WTC11 (cell line): Measurements from ENCODE around the gene XRCC2. TPM values are rescaled to one million over a fixed set of nuclear protein-coding genes. Genes with fewer than 3 reads are reported as not detected.

Experiments
- ATAC-seq: fragments of 200-7000 bp; cut with Tn5 transposase; 2 replicates; pipeline ENCODE4 v1.10.0; 2021; ENCODE audit warnings: mild to moderate bottlenecking, moderate library complexity
- CTCF ChIA-PET: fragments of 300-600 bp; sonication (Branson Sonifier 250); formaldehyde crosslinking; loops from one replicate; lab custom pipeline; 2021; ENCODE audit warnings: antibody characterized with exemption; lab: Charles Lee
- POLR2A ChIA-PET: fragments of 350-600 bp; sonication (Branson Sonifier 250); formaldehyde crosslinking; loops from one replicate; lab custom pipeline; 2021; ENCODE audit warnings: antibody characterized with exemption; lab: Charles Lee
- DNase-seq: peaks from one replicate; pipeline ENCODE4 v3.0.0; 2021; ENCODE audit warnings: low spot score
- H3K27ac Mint-ChIP-seq: 2 replicates; pipeline ENCODE4 v1.8.0; 2021; ENCODE audit warnings: mixed read lengths
- H3K27me3 Mint-ChIP-seq: 2 replicates; pipeline ENCODE4 v1.8.0; 2021; ENCODE audit warnings: low read depth, mild to moderate bottlenecking, moderate library complexity, mixed read lengths
- H3K36me3 Mint-ChIP-seq: 2 replicates; pipeline ENCODE4 v1.8.0; 2021; ENCODE audit warnings: mixed read lengths
- H3K4me1 Mint-ChIP-seq: 2 replicates; pipeline ENCODE4 v1.8.0; 2022; ENCODE audit warnings: mixed read lengths
- H3K4me3 Mint-ChIP-seq: 2 replicates; pipeline ENCODE4 v1.8.0; 2021; ENCODE audit warnings: mild to moderate bottlenecking, moderate library complexity, mixed read lengths
- H3K9me3 Mint-ChIP-seq: 2 replicates; pipeline ENCODE4 v1.8.0; 2021; ENCODE audit warnings: mixed read lengths
- EMX1 ChIP-seq: fragments of 250-450 bp; sonication (Bioruptor Pico); IDR thresholded peaks from 2 replicates; pipeline ENCODE4 v1.8.0; 2021; ENCODE audit warnings: mild to moderate bottlenecking
- ERG ChIP-seq: fragments of 250-450 bp; sonication (Bioruptor Pico); IDR thresholded peaks from 2 replicates; pipeline ENCODE4 v1.8.0; 2021; ENCODE audit warnings: mild to moderate bottlenecking
- GRHL2 ChIP-seq: fragments of 250-450 bp; sonication (Bioruptor Pico); IDR thresholded peaks from 2 replicates; pipeline ENCODE4 v1.8.0; 2022; ENCODE audit warnings: mild to moderate bottlenecking, moderate library complexity; ENCODE audit not compliant: insufficient replicate concordance, severe bottlenecking
- JUN ChIP-seq: sonication (generic); formaldehyde crosslinking; IDR thresholded peaks from 2 replicates; pipeline ENCODE4 v1.8.0; 2023; ENCODE audit warnings: mild to moderate bottlenecking, missing genetic modification reagents
- KAT7 ChIP-seq: sonication (generic); formaldehyde crosslinking; IDR thresholded peaks from 2 replicates; pipeline ENCODE4 v1.8.1; 2023; ENCODE audit warnings: missing genetic modification reagents, mild to moderate bottlenecking, borderline replicate concordance
- NFATC4 ChIP-seq: fragments of 250-450 bp; sonication (Bioruptor Pico); IDR thresholded peaks from 2 replicates; pipeline ENCODE4 v1.9.0; 2021; ENCODE audit warnings: mild to moderate bottlenecking
- NR1H2 ChIP-seq: sonication (generic); formaldehyde crosslinking; IDR thresholded peaks from 2 replicates; pipeline ENCODE4 v1.9.0; 2021; ENCODE audit warnings: mild to moderate bottlenecking, moderate library complexity, missing genetic modification reagents
- PRDM15 ChIP-seq: sonication (generic); formaldehyde crosslinking; IDR thresholded peaks from 2 replicates; pipeline ENCODE4 v1.8.0; 2022; ENCODE audit warnings: missing genetic modification reagents
- PREB ChIP-seq: sonication (generic); formaldehyde crosslinking; IDR thresholded peaks from 2 replicates; pipeline ENCODE4 v1.8.1; 2022; ENCODE audit warnings: mild to moderate bottlenecking, missing genetic modification reagents, moderate library complexity, borderline replicate concordance
- SMAD4 ChIP-seq: sonication (generic); formaldehyde crosslinking; IDR thresholded peaks from 2 replicates; pipeline ENCODE4 v1.8.0; 2022; ENCODE audit warnings: mild to moderate bottlenecking, missing genetic modification reagents
- total RNA-seq: library from RNA; stranded (reverse); gene quantifications from 3 replicates; pipeline ENCODE4 v1.2.3, GENCODE V29; 2021
- TF ChIP-seq, protein P1 (sequence below): sonication (generic); formaldehyde crosslinking; IDR thresholded peaks from 2 replicates; pipeline ENCODE4 v1.8.0; 2022; ENCODE audit warnings: mild to moderate bottlenecking, missing genetic modification reagents

XRCC2 gene
- total RNA-seq, 1 experiment from 2014 or later: 25.4 TPM

- H3K4me1 Mint-ChIP-seq: 0 out of 2 replicates have a peak, but pooled peaks cover 3% of the 10 kb centered on the region
- POLR2A ChIA-PET: no interaction called here
- no peak overlapping the region for H3K4me3 Mint-ChIP-seq
- no peaks in the 10 kb centered on the region for H3K9me3 Mint-ChIP-seq
- peaks cover 26% of the 10 kb centered on the region for H3K36me3 Mint-ChIP-seq
- CTCF ChIA-PET: no interaction called here
- no peak for TF ChIP-seq NFATC4 (CRISPR knock-in tag)
- ATAC-seq (no peak), DNase-seq (no peak)
- no peak overlapping the region for H3K27ac Mint-ChIP-seq
- no peaks in the 10 kb centered on the region for H3K27me3 Mint-ChIP-seq
These were observed 9.9 kb downstream of the XRCC2 start for GRCh38 chr7:152666078-152666477.

DNA sequence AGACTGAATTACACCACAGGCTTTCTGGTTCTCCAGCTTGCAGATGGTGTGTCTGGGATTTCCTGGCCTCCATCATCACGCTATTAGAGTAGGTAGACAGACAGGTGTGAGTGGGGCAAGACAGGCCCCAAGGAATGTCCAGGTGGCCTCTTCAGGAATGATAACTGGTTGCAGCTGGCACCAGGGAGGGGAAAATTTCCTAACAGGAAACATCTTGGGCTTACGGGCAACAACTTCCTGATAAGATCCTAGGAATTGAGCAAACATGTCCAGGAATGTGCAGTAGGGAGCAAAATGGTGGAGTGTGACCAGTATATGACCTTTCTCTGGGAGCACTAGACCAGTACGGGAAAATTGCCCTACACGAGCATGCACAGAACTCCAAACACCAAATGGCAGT lies 11.3 kb downstream of the XRCC2 start:
- ChIA-PET CTCF (no interaction called here), POLR2A (no interaction called here)
- 0 out of 2 replicates have a peak, but pooled peaks cover 3% of the 10 kb centered on the region for H3K4me1 Mint-ChIP-seq
- H3K27me3 Mint-ChIP-seq: no peaks in the 10 kb centered on the region
- ATAC-seq (no peak), DNase-seq (no peak)
- peaks cover 33% of the 10 kb centered on the region for H3K36me3 Mint-ChIP-seq
- peak overlapping the region; percentile 87 for H3K27ac Mint-ChIP-seq
- H3K9me3 Mint-ChIP-seq: no peaks in the 10 kb centered on the region
- no peak overlapping the region for H3K4me3 Mint-ChIP-seq
- TF ChIP-seq, protein P1, sequence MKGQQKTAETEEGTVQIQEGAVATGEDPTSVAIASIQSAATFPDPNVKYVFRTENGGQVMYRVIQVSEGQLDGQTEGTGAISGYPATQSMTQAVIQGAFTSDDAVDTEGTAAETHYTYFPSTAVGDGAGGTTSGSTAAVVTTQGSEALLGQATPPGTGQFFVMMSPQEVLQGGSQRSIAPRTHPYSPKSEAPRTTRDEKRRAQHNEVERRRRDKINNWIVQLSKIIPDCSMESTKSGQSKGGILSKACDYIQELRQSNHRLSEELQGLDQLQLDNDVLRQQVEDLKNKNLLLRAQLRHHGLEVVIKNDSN: no peak
- no peak for TF ChIP-seq PREB (CRISPR knock-in tag)
- TF ChIP-seq KAT7 (CRISPR knock-in tag): no peak
- TF ChIP-seq ERG (CRISPR knock-in tag): no peak
- TF ChIP-seq SMAD4: no peak
- TF ChIP-seq JUN (CRISPR knock-in tag): no peak

GRCh38 chr7:152663931-152664330 lies 12.0 kb downstream of the XRCC2 start:
- H3K4me1 Mint-ChIP-seq: 0 out of 2 replicates have a peak, but pooled peaks cover 3% of the 10 kb centered on the region
- peak overlapping the region; percentile 33; the same call in 1 of the 2 replicates for H3K27ac Mint-ChIP-seq
- H3K9me3 Mint-ChIP-seq: no peaks in the 10 kb centered on the region
- no peak for ATAC-seq
- peaks cover 37% of the 10 kb centered on the region for H3K36me3 Mint-ChIP-seq
- no peaks in the 10 kb centered on the region for H3K27me3 Mint-ChIP-seq
- no peak for DNase-seq
- no peak overlapping the region for H3K4me3 Mint-ChIP-seq
- no peak for TF ChIP-seq GRHL2 (CRISPR knock-in tag)
- CTCF ChIA-PET: no interaction called here
- POLR2A ChIA-PET: no interaction called here

- peaks cover 39% of the 10 kb centered on the region for H3K36me3 Mint-ChIP-seq
- 0 out of 2 replicates have a peak, but pooled peaks cover 3% of the 10 kb centered on the region for H3K4me1 Mint-ChIP-seq
- DNase-seq: no peak
- TF ChIP-seq PRDM15 (CRISPR knock-in tag) (no peak), NR1H2 (CRISPR knock-in tag) (no peak), EMX1 (CRISPR knock-in tag) (no peak)
- TF ChIP-seq, all 79 proteins: peak for 0
- H3K4me3 Mint-ChIP-seq: no peak overlapping the region
- ChIA-PET POLR2A (no interaction called here), CTCF (no interaction called here)
- H3K27ac Mint-ChIP-seq: peak overlapping the region; percentile 45; the same call in 1 of the 2 replicates
- H3K9me3 Mint-ChIP-seq: no peaks in the 10 kb centered on the region
- ATAC-seq: no peak
- H3K27me3 Mint-ChIP-seq: no peaks in the 10 kb centered on the region
These were observed 12.7 kb downstream of the XRCC2 start for GRCh38 chr7:152663148-152663740.
